ENCODE results near the gene GKN1.

GKN1 gene

GRCh38 chr2:69010437-69011194 is 36.2 kb downstream of the GKN1 start:
- no peak for DNase-seq

- DNase-seq, result no peak
These were observed 37.2 kb downstream of the GKN1 start for GRCh38 chr2:69011611-69012157.

GRCh38 chr2:69012310-69013141 is 38.1 kb downstream of the GKN1 start:
- DNase-seq, result peak; percentile 22 to 85

GRCh38 chr2:69013142-69013839 is 38.9 kb downstream of the GKN1 start, which contains the start of gene ANTXR1:
Gene ANTXR1 (plus strand): TSS chr2:69013179. CDS start chr2:69013500, 321 bp downstream.
- DNase-seq, result peak; percentile 27 to 85

- no peak for DNase-seq
These were observed 39.7 kb downstream of the GKN1 start for GRCh38 chr2:69013840-69014821.

GRCh38 chr2:69017080-69017479 is 42.6 kb downstream of the GKN1 start:
- DNase-seq, result no peak

GRCh38 chr2:69017835-69018234 is 43.4 kb downstream of the GKN1 start:
- no peak for DNase-seq

- no peak for DNase-seq
These were observed 44.3 kb downstream of the GKN1 start for GRCh38 chr2:69018678-69019095.

- no peak for DNase-seq
These were observed 46.3 kb downstream of the GKN1 start for GRCh38 chr2:69020496-69021426.

GRCh38 chr2:69021727-69022126 is 47.3 kb downstream of the GKN1 start:
- no peak for DNase-seq

GRCh38 chr2:69022548-69022947 is 48.1 kb downstream of the GKN1 start:
- DNase-seq, result no peak

- DNase-seq, result no peak
These were observed 48.8 kb downstream of the GKN1 start for GRCh38 chr2:69023236-69023635.

GRCh38 chr2:69026026-69026425 is 51.6 kb downstream of the GKN1 start:
- peak in 1 of 2 experiments; percentile 16 for DNase-seq

- no peak for DNase-seq
These were observed 52.4 kb downstream of the GKN1 start for GRCh38 chr2:69026691-69027459.

All from SW 1271 (cell line).